ENCODE data around the gene RAB38.

Gene RAB38

GRCh38 chr11:88174709-88175568 is at the start of gene RAB38:
Gene RAB38 (minus strand): TSS chr11:88175443. CDS start chr11:88175384, 59 bp downstream.
- no peak for DNase-seq (ENCODE audit: low read depth)

GRCh38 chr11:88213406-88213805 is 38.2 kb upstream of the RAB38 start:
- no peak for DNase-seq (ENCODE audit: low read depth)

GRCh38 chr11:88212300-88212699 is 37.1 kb upstream of the RAB38 start:
- DNase-seq (ENCODE audit: low read depth) = no peak

GRCh38 chr11:88208745-88209144 is 33.5 kb upstream of the RAB38 start:
- DNase-seq (ENCODE audit: low read depth) = no peak

GRCh38 chr11:88206751-88207150 is 31.5 kb upstream of the RAB38 start:
- DNase-seq (ENCODE audit: low read depth) = no peak

- no peak for DNase-seq (ENCODE audit: low read depth)
Observed at GRCh38 chr11:88204353-88204752, 29.1 kb upstream of the RAB38 start.

GRCh38 chr11:88203604-88204003 is 28.4 kb upstream of the RAB38 start:
- DNase-seq (ENCODE audit: low read depth) = no peak

GRCh38 chr11:88202498-88202897 is 27.3 kb upstream of the RAB38 start:
- DNase-seq (ENCODE audit: low read depth) = no peak

GRCh38 chr11:88196393-88196792 is 21.1 kb upstream of the RAB38 start:
- no peak for DNase-seq (ENCODE audit: low read depth)

- no peak for DNase-seq (ENCODE audit: low read depth)
Observed at GRCh38 chr11:88195908-88196307, 20.7 kb upstream of the RAB38 start.

- no peak for DNase-seq (ENCODE audit: low read depth)
Observed at GRCh38 chr11:88194990-88195389, 19.7 kb upstream of the RAB38 start.

GRCh38 chr11:88193278-88193677 is 18.0 kb upstream of the RAB38 start:
- no peak for DNase-seq (ENCODE audit: low read depth)

GRCh38 chr11:88188932-88189253 is 13.7 kb upstream of the RAB38 start:
- no peak for DNase-seq (ENCODE audit: low read depth)

- DNase-seq (ENCODE audit: low read depth) = no peak
Observed at GRCh38 chr11:88188251-88188931, 13.1 kb upstream of the RAB38 start.

- no peak for DNase-seq (ENCODE audit: low read depth)
Observed at GRCh38 chr11:88183233-88183632, 8.0 kb upstream of the RAB38 start.

GRCh38 chr11:88181776-88182175 is 6.5 kb upstream of the RAB38 start:
- DNase-seq (ENCODE audit: low read depth) = no peak

- no peak for DNase-seq (ENCODE audit: low read depth)
Observed at GRCh38 chr11:88179971-88180629, 4.9 kb upstream of the RAB38 start.

- no peak for DNase-seq (ENCODE audit: low read depth)
Observed at GRCh38 chr11:88179141-88179540, 3.9 kb upstream of the RAB38 start.

GRCh38 chr11:88178191-88178590 is 2.9 kb upstream of the RAB38 start:
- no peak for DNase-seq (ENCODE audit: low read depth)

GRCh38 chr11:88175569-88176075 is 379 bp upstream of the RAB38 start:
- DNase-seq (ENCODE audit: low read depth) = no peak

GRCh38 chr11:88173956-88174355 is 1.3 kb downstream of the RAB38 start:
- DNase-seq (ENCODE audit: low read depth) = no peak

GRCh38 chr11:88171982-88172381 is 3.3 kb downstream of the RAB38 start:
- DNase-seq (ENCODE audit: low read depth) = no peak

- no peak for DNase-seq (ENCODE audit: low read depth)
Observed at GRCh38 chr11:88170673-88171072, 4.6 kb downstream of the RAB38 start.

All from T-helper 22 cell (primary cell).